22Rv1 (cell line): ENCODE results near the gene MSRB2.

Source experiments
- CTCF ChIP-seq: fragments of 450-650 bp; IDR thresholded peaks from 2 replicates; pipeline ENCODE4 v1.5.1; 2017; ENCODE audit warnings: mild to moderate bottlenecking
- ZFX ChIP-seq: fragments of 450-650 bp; IDR thresholded peaks from 2 replicates; pipeline ENCODE4 v1.6.1; 2017; ENCODE audit warnings: antibody characterized with exemption, borderline replicate concordance

GRCh38 chr10:23051855-23052331 lies 43.5 kb upstream of the MSRB2 start:
- TF ChIP-seq CTCF (no peak), ZFX (no peak)
